CD4-positive, alpha-beta T cell treated with Interleukin-15 for 1 hour (primary cell): ENCODE measurements around the gene TTI1.

Experiments
- DNase-seq: peaks from one replicate; pipeline ENCODE4 v3.0.0-alpha.2; 2020

The TTI1 gene

DNA sequence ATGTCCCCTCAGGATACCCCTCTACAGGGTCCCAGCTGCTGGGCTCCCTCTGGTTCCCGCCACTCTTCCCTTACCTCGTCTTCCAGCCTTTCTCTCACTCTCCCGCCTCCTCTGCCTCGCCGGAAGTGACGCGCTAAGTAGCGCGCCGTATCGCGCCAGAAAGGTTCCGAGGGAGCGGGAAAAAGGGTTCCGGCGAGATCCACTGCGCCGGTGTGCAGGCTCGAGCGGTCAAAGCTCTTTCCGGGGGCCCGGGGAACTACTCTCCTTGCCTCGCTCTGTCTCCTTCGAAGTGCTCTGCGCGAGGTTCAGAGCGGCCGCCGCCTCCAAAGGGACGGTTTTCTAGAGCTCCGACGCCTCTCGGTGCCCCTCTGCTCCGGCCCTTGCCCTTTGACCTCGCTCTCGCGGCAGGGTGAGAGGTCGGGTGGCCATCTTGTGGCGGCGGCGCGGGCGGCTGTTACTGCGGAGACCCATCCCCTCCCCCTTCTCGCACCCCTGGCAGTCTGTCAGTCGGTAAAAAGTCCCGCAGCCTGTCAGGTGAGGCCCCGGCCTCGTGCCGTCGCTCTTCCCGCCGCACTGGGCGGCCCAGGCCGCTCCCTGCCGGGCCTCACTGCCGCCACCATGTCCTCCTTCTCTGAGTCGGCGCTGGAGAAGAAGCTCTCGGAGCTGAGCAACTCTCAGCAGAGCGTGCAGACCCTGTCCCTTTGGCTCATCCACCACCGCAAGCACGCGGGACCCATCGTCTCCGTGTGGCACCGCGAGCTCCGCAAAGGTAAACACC is at the start of gene TTI1, which contains the start of gene RPRD1B:
TSS of gene TTI1 (minus strand) at position 127 of the 778 bp plus-strand sequence. CDS start 19,640 bp downstream, outside the sequence.
TSS of gene RPRD1B (plus strand) at position 417 of the 778 bp plus-strand sequence. CDS start at position 619, 202 bp downstream.
- peak; percentile 88 for DNase-seq

DNA sequence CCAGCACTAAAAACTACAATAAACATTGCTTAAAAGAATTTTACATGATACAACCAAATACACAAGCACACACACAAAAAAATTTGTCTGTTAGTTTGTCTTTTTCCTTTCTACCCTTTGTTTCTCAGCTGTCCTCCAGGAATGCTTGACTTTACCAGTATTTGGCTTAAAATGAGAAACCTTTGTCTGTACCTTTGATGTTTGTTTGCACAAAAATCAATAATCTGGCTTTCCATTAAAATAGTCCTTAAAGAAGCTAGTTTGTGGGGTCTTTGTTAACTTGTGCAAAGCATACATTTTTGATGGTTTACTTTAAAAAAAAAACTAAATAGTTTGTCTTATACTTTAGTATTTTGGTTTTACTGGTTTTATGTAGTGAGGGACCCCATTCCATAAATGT is 49.6 kb upstream of the TTI1 start:
- DNase-seq: no peak

DNA sequence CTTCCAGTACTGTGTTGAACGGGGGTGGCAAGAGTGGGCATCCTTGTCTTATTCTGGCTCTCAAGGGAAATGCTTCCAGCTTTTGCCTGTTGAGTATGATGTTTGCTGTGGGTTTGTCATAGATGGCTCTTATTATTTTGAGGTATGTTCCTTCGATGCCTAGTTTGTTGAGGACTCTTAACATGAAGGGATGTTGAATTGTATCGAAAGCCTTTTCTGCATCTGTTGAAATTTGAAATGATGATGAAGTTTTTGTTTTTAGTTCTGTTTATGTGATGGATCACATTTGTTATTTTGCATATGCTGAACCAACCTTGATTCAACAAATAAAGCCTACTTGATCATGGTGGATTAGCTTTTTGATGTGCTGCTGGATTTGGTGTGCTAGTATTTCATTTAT is 48.3 kb upstream of the TTI1 start:
- no peak for DNase-seq

DNA sequence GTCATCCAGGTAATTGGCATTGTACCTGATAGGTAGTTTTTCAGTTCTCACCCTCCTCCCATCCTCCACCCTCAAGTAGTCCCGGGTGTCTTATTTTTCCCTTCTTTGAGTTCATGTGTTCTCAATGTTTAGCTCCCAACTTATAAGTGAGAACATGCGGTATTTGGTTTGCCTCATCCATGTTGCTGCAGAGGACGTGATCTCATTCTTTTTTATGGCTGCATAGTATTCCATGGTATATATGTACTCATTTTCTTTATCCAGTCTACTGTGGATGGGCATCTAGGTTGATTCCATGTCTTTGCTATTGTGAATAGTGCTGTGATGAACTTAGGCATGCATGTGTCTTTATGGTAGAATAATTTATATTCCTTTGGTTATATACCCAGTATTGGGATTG is 46.1 kb upstream of the TTI1 start:
- no peak for DNase-seq

DNA sequence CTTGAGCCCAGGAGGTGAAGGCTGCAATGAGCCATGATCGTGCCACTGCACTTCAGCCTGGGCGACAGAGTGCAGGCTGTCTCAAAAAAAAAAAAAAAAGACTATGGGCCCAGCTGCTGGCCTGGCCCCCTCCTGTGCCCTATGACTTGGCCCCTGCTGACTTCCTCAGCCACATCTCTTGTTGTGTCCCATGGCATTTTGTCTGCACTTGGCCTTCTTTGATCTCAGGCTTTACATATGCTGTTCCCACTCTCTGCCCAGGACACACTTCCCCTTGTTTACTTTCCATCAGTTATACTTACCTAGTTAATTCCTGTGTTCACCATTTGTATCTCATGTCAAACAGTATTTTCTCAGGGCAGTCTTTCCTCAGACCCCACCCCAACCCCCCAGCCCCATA is 44.8 kb upstream of the TTI1 start:
- no peak for DNase-seq

DNA sequence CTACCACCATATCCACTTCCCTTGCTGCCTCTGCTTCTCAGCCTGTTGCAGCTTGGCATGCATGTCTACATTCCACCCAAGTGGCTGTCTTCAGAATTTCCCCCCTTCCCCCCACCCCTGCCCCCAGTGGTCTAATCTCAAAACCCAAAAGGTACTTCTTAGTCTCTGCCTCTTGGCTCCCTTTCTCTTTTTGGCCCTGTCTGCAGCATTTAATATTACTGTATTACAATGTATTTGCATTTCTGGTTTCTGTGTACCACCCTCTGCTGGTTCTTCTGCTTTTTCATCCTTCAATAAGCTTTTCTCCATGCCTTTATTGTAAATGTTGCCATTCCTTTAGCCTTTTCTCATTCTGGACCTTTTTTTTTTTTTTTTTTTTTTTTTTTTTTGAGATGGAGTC is 43.3 kb upstream of the TTI1 start:
- DNase-seq: no peak

DNA sequence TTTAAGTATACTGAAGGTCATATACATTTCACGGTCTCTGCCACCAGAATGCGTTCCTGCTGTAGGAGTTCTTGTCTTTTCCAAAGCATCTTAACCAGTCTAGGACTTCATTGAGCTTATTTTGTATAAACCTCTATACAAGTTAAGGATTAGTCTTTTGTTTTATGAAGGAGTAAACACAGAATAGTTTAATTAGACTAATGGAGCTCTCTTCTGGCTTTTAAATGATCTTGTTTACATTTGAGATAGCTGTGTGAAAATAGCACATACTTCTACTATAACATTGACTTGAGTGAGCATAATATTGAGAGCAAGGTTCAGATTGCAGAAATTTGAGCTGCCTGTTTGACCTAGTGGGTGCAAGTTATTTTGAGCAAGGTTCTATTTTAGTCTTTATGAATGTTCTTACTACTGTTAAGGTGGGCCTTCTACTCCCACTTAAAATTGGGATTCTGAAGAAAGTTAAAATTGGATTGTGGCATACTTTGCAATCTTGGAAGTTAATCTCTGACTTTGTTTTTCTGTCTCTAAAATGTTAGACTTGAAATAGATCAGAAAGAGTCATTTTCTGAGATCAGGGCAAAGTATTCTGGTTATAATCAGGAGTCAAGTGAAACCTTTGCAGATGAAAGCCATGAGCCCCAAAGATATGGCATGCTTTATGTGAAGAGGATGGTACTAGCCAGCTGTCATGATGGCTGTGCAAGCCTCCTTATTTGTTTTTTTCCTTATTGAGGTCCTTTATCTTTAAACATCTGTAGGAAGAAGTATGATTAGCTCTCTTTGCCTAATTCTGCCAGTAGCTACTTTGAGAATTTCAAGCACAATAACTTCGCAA is 42.1 kb upstream of the TTI1 start:
- DNase-seq: no peak

DNA sequence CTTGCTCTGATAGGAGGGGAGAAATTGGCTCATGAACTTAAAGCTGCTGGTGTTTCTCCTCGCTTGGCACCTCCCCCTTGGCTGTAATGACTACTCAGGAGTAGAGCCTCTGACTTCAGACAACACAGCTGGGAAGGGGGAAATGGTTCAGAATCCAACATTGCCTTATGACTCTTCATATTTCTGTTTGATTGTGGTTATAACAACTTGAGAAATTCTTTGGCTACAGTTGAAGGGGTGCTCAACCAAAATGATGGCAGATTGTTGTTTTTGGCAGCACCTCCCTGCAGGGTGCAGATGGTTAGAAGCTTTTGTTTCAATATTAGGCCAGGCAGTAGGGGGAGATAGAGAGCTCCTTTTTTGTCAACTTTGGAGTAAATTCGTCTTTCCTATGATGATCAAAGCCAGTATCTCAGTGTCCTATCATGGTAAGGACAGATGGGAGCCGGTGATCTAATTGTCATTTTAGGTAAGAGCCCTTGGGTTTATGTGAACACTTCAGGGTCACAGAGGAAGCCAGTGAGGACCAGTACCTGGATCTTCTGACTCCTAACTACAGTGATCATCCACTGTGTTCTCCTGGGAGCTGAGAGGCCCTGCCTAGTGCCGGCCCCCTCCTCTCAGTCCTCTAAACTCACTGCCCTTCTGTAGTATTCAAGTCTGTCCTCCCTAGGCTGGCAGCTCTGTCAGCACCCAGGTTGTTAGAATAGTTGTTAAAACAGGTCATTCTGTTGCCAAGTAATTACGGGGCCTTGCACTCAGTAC is 40.2 kb upstream of the TTI1 start:
- DNase-seq: no peak

DNA sequence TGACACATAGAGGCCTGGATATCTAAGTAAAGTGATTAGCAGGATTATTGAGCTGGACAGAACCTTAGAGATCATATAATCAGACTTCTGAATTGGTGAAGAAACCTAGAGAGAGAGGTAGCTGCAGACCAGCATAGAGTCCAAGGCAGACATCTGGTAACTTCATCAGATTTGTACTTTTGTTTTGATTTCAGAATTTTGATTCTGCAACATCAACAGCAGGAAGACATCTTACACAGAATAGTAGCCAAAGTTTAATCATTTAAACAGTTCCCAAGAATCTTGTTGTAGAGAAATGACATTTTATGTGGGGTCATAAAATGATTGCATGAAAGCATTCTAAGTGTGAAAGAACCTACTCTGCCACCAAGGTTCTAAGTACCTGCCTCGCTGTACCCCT is 39.6 kb upstream of the TTI1 start:
- DNase-seq: no peak

DNA sequence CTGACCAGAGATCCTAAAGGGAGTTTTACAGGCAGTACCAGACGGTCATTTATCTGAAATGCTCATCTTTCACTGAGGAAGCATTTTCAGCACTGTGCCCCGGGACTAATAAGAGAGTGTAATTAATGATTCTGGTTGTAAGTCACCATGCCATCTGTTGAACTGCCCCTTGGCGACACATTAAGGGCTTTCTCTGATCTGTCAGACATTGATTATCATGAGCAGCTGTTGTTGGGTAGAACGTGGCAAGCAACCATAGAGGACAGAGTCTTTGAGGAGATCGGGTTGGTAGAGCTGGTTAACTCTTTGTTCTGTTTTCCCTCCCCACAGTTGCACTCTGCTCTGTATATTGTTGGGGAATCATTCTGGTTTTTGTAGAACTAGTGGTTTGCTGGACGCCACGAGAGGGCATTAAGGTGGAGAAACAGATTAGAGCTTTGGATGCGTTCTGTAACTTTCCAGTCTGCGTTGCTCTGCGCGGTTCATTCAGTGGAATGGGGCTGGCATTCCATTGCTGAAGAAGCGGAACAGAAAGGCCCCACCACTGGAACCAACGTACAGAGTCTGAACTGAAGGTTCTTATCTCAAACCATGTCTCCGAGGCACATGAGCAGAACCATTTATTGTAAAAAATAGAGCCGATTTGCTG is 34.6 kb upstream of the TTI1 start:
- DNase-seq: no peak

DNA sequence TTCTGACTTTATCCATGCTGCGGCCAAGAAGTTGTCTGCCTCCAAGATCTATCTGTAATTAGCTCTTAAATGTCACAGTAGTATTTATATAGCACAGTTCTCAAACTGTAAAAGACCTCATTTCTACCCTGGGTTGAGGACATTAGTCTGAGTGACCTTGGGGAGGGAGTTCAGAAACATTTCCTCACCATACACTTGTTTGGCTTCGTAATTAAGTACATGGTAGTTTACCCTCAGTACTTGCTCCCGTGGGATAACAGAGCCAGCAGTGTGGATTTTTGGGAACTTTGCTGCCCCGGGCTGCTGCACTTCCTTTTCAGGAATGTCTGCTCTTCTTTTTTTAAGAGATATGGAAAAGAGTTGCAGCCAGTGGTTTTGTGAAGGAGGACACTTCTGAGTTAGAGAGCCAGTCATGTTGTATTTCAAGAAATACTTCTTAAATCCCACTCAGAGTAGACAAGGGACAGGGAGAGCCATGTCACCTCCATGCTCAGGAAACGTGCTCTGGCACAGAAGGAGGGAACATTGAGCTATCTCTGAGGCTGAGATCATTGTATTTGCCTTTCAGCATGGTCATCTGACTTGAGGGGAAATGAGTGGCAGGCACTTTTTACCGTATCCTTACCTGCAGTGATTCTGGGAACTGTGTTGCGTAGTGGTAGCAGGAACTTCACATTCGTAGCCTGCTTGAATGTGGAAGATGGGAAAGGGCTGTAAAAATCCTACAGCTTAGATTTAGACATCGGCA is 33.9 kb upstream of the TTI1 start:
- DNase-seq: no peak

DNA sequence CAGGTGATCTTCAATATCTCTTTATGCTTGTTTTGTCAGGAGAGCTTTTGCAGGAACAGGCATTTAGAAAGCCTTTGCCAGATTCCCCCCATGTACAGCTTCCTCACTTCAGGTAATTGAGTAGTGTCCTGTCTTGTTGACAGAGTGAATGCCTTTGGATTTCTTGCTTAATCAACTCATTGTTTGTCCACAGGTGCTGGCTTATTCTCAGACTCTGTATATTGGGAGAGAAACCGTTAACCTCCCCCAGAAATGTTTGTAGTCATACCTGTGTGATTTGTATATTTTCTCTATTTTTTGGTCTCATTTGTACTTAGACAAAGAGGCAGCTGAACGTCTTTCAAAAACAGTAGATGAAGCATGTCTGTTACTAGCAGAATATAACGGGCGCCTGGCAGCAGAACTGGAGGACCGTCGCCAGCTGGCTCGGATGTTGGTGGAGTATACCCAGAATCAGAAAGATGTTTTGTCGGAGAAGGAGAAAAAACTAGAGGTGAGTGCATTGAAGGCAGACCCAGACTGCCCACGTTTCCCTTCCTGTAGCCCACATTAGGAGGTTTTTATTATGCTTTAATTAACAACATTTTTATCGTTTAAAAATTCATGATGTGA is 32.6 kb upstream of the TTI1 start:
- no peak for DNase-seq

DNA sequence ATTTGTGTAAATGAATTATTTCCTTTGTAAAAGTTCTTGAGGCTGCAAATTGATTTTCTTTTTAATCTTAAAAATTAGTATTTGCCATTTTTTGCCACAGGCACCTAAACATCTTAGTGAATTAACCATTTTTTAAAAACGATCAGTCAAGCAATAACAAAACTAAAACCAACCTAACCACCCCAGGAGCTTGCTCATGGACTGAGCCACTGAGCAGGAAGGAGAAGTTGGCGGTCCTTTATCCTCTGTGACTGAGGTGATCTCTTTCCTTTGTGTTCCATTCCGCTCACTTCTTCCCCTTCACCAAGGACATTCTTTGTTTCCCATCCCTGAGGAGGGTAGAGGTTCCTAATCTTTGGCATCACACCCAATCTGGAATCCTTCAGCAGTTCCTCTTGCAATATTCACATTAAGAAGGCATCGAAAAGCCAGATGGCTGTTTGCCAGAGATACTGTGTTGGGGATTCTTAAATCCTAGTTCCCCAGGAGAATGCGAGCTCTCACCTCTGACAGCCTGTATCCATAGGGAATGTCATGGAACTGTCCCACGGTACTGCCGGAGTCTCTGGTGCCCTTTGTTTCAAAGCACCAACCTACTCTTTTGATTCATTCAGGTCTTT is 30.8 kb upstream of the TTI1 start:
- no peak for DNase-seq

DNA sequence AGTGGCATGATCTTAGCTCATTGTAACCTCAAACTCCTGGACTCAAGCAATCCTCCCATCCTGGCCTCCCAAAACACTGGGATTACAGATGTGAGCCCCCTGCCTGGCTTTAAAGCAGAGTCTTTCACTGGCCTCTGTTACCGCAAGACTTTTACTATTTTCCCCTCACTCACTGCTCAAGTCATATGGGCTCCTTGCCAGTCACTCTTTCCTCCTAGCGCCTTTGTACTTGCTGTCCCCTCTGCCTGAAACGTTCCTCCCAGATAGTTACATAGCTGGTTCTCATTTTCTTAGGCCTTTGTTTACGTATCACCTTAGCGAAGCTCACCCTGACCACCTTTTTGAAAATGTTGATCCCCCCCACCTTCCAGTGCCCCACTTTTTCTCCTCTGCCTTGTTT is 29.6 kb upstream of the TTI1 start:
- no peak for DNase-seq

DNA sequence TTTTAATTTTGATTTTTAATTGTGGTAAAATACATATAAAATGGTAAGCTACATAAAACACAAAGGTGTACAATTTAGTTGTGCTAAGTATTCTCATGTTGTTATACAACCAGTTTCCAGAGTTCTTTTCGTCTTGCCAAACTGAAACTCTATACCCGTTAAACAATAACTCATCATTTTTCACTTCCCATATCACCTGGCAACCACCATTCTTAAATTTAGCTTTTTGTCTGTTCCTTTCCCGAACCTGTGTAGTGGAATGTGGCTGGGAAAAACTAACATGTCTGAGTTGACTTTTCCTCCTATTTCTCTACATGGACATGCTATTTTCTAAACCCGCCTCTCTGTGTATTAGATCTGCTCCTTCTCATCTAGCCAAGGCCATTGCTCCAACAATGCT is 27.9 kb upstream of the TTI1 start:
- DNase-seq: no peak

DNA sequence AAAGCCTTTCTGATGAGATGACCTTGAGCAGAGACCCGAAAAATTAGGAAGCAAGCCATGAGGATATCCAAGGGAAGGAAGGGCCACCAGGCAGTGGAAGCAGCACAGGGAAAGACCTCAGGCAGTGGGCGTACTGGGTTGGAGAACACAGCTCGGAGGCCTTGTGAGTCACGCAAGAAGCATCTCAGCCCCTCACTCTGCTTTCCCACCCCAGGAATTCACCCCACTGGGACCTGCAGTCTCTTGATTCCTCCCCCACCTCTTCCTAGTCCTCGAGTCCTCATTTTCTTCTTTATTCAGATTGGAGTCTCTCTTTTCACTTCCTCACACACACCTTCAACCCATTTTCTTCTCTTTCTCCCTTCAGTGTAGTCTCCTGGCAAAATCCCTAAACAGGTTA is 27.3 kb upstream of the TTI1 start:
- DNase-seq: no peak

DNA sequence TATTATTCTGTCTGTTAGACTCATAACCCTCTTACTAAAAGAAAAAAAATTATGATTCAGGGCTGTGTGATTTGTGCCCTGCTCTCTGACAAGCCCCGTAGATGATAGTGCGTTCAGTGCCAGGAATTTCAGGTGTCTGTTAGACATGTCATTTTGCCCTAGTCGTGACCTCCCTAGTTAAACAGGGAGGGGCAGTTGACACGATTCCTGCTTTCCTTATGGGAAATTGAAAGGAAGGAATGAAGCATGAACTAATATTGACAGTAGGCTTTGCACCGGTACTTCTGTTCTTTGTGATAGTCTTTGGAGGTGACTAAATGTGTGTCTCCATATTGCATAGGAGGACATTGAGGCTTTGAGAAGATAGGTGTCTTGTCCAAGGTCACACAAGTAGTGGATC is 26.6 kb upstream of the TTI1 start:
- DNase-seq: no peak

DNA sequence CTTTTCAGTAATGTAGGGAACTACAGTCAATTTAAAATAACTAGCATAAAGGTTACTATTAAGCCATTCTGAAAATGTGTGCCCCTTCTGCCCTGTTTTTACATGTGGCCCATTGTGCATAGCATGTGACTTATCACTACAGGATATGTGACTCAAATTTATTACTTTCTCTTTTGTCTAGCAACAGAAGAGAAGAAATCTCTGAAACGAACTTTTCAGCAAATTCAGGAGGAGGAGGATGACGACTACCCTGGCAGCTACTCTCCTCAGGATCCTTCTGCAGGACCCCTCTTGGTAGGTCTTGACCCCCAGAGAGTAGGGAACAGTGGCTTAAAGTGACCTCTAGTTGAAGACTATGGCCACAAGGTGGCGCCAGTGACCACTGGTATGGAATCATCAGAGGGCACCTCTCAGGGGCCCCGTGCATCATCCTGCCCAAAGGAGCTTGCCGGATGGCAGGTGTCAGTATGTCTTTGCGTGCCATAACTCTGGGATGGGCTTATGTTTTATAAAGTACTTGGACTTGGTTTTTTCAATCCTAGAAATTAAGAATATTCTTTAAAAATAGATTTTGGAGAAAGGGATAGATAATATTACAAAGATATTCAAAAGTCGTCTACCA is 24.2 kb upstream of the TTI1 start:
- DNase-seq: peak; percentile 70

DNA sequence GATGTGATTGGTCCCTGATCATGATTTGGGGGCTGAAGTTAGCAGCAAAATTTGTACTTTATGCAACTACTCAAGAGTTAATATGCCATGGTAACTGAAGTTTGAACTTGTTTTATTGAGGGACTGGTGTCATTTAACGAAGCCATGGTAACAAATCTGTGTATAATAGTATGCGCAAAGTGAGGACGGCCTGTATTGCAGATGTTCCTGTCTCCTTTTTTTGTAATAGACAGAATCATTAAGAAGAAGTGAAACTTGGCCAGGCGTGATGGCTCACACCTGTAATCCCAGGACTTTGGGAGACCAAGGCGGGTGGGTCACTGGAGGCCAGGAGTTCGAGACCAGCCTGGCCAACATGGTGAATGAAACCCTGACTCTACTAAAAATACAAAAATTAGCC is 22.6 kb upstream of the TTI1 start:
- DNase-seq: no peak

DNA sequence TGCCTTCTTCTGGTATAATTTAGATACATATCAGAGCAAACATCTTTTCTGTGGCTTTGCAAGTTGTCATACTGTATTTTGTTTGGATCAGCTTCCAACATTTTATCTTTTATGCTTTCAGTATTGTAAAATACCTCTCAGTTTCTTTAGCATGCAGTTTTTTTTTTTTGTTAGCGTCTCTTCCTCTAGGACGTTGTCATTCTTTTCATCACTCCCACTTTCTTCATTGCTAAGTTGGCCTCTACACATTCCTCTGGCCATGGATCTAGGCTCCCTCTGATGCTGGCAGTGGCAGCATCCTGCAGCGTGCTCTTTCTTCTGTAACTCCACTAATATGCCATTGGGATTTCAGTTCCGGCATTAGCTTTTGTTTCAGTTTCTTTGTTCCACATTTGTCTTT is 22.0 kb upstream of the TTI1 start:
- DNase-seq: no peak

DNA sequence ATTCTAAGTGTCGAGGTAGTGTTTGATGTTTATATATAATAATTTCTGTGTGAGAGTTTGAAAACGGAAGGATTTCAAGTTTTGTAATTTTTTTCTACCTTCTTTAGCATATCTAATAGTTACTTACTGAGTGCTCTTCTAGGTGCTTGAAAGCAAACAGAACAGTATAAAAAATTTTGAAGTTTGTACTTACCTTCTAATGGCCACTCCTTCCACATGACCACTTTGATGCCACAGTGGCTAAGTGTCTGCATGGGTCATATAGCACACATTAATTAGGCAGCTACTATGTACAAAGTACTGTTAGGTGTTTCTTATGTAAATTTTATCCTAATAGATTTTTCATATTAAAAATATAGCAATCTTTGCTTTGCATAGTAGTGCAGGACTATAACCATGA is 21.4 kb upstream of the TTI1 start:
- DNase-seq: no peak
